Astrocyte of the cerebellum (primary cell): ENCODE measurements around the gene RNF123.

Source experiments
- DNase-seq: peaks from one replicate; pipeline ENCODE4 v3.0.0-alpha.2; 2011; ENCODE audit warnings: low read depth
- H3K4me3 ChIP-seq: 2 replicates; pipeline ENCODE4 v1.5.1; 2011; ENCODE audit warnings: mild to moderate bottlenecking, low read depth, low read length, moderate library complexity
- in situ Hi-C: cut with HindIII; loops from 2 replicates; pipeline ENCODE4 v1.10.0; 2017; ENCODE audit warnings: low sequenced_read_pairs
- TF ChIP-seq, protein P1 (sequence below): IDR thresholded peaks from 2 replicates; pipeline ENCODE4 v1.5.1; 2012; ENCODE audit warnings: low read length, low read depth, moderate library complexity, mild to moderate bottlenecking; ENCODE audit errors: missing control alignments

Gene RNF123

DNA sequence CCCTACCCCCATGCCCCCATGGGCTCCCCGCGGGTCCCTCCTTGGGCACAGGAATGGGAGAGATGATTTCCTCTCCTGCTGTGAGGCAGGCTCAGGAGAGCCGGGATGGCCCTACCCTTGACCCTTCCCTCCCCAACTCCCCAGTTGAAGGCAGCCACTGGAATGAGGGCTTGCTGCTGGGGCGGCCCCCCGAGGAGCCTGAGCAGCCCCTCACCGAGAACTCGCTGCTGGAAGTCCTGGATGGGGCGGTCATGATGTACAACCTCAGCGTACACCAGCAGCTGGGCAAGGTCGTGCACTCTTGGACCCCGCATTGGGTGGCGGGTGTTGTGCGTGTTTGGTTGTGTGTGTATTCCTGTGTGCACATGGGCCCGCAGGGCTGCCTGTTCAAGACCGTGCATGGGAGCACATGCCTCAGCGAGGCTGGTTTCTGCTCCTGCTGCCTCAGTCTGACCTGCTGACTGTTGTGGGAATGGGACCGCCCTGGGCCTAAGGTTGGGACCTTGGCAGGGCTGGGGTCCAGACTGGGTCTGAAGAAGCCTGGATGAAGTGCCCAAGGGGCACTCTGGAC lies 16.1 kb downstream of the RNF123 start:
- in situ Hi-C loops = no loop called here
- no peak overlapping the region for H3K4me3 ChIP-seq
- DNase-seq = no peak
- TF ChIP-seq, protein P1, sequence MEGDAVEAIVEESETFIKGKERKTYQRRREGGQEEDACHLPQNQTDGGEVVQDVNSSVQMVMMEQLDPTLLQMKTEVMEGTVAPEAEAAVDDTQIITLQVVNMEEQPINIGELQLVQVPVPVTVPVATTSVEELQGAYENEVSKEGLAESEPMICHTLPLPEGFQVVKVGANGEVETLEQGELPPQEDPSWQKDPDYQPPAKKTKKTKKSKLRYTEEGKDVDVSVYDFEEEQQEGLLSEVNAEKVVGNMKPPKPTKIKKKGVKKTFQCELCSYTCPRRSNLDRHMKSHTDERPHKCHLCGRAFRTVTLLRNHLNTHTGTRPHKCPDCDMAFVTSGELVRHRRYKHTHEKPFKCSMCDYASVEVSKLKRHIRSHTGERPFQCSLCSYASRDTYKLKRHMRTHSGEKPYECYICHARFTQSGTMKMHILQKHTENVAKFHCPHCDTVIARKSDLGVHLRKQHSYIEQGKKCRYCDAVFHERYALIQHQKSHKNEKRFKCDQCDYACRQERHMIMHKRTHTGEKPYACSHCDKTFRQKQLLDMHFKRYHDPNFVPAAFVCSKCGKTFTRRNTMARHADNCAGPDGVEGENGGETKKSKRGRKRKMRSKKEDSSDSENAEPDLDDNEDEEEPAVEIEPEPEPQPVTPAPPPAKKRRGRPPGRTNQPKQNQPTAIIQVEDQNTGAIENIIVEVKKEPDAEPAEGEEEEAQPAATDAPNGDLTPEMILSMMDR = no peak

DNA sequence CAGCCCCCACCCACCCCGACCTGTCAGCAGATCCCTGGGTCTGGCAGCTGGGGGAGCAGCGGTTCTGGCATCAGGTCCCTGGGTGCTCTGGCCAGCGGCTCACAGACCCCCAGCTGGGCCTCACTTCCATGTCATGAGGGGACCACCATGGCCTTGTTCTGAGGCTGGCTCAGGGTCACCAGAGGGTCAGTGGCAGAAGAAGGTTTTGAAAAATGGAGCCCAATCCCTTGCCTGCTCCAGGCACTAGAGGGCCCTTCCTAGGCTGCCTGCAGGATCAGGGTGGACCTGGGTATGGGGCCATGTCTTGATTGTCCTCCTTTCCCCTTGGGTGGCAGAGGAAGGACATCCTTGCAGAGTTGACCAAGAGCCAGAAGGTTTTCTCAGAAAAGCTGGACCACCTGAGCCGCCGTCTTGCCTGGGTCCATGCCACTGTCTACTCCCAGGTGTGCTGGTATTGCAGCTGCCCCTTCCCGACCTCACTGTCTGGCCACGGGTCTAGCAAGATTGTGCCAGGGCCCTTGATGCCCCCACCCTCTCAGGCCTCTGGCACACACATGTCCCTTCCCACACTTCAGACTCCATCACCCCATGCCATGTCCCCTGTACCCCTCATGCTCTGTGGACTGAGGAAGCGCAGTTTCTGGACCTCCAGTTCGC lies 17.2 kb downstream of the RNF123 start:
- in situ Hi-C loops = no loop called here
- H3K4me3 ChIP-seq = no peak overlapping the region
- DNase-seq = no peak
- TF ChIP-seq, protein P1 = no peak

DNA sequence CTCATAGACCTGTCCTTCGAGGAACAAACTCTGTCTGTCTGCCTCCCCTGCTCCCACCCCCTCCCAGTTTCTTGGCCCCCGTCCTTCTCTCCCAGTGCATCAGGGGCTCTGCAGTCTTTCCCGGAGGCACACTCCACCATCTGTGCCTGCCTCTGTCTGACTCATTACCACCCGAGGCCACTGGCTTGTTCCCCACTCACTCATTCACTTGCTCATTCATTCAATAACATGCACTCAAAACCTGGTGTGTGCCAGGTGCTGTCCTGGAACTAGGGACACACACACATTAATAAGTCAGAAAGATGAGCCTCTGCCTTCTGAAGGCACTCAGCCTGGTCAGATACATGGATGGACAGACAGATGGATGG lies 17.7 kb downstream of the RNF123 start:
- no peak for DNase-seq
- in situ Hi-C loops = no loop called here
- no peak overlapping the region for H3K4me3 ChIP-seq
- TF ChIP-seq, protein P1 = no peak

DNA sequence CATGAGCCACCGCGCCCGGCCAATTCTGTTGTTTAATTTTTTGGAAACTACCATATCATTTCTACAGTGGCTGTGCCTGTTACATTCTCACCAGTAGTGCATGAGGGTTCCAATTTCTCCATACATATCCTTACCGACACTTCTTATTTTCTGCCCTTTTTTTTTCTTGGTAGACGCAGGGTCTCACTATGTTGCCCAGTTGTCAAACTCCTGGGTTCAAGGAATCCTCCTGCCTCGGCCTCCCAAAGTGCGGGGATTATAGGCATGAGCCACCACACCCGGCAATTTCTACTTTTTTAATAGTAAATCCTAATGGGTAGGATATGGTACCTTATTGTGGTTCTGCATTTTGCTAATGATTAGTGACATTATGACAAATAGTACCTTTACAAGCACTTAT lies 20.5 kb downstream of the RNF123 start:
- TF ChIP-seq, protein P1 = no peak
- in situ Hi-C loops = no loop called here
- H3K4me3 ChIP-seq = no peak overlapping the region

DNA sequence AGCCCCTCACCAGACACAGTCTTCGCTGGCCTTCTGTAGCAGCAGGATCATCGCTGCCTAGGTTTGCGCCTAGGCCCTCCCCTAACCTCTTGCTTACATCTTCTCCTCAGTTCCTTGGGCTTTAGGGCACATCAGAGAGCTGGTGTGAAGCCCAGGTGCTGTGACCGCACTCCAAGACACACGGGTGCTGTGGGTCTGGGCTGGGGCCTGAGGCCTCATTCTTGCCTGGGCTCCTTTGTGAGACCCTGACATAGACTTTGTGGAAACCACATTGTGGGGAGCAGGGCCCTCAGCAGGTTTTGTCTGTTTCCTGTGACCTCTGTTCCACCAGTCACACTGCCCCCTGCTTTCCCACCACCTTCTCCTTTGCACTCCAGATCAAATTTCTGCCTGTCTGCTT lies 22.1 kb downstream of the RNF123 start:
- in situ Hi-C loops = no loop called here
- no peak for DNase-seq
- no peak overlapping the region for H3K4me3 ChIP-seq
- TF ChIP-seq, protein P1 = no peak

More for the DNA sequence above, 20.5 kb downstream of the RNF123 start:
- DNase-seq = no peak

DNA sequence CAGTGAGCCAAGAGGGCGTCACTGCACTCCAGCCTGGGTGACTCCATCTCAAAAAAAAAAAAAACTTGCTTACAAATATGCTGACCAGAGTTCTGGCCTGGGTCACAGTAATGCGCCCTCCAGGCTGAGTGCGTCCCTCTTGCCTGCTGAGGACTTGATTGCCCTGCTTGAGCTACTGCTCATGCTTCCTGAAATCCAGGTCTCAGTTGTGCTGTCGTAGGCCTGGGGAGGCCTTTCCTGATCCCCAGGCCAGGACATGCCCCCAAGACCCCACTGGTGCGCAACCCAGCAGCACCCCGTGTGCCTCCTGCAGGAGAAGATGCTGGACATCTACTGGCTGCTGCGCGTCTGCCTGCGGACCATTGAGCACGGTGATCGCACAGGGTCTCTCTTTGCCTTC lies 22.8 kb downstream of the RNF123 start:
- no peak for DNase-seq
- TF ChIP-seq, protein P1 = no peak
- in situ Hi-C loops = no loop called here
- H3K4me3 ChIP-seq = no peak overlapping the region
